Right lung (tissue), 5 donors: ENCODE data around the gene GRIK4. TPM values are rescaled to one million over a fixed set of nuclear protein-coding genes. Genes with fewer than 3 reads are reported as not detected.

Source experiments
- DNase-seq, 2 donors: peaks; one replicate each; pipeline ENCODE4 v3.0.0-alpha.2; 2013
- polyA plus RNA-seq, 5 donors: library from polyadenylated mRNA; unstranded; fragments of 120-200 nt; gene quantifications; one replicate each; pipeline versions ENCODE4 v1.2.1 to v1.2.3, GENCODE V29; 2013; ENCODE audit warnings: inconsistent platforms in 1 of 5, low replicate concordance in 1 of 5; ENCODE audit not compliant: insufficient read length in 5 of 5, insufficient read depth in 1 of 5

The GRIK4 gene
- polyA plus RNA-seq, 5 donors, result 6.3 to 10.2 (median 8.3) TPM

- no peak for DNase-seq
Observed at GRCh38 chr11:120634706-120635105, 123.2 kb downstream of the GRIK4 start.

GRCh38 chr11:120635136-120635810, 123.7 kb downstream of the GRIK4 start:
- DNase-seq, result no peak

- DNase-seq, result no peak
Observed at GRCh38 chr11:120637131-120637530, 125.6 kb downstream of the GRIK4 start.

GRCh38 chr11:120642196-120642894, 130.8 kb downstream of the GRIK4 start:
- DNase-seq, result no peak

GRCh38 chr11:120643284-120643683, 131.7 kb downstream of the GRIK4 start:
- no peak for DNase-seq

- DNase-seq, result no peak
Observed at GRCh38 chr11:120645639-120646038, 134.1 kb downstream of the GRIK4 start.

- no peak for DNase-seq
Observed at GRCh38 chr11:120646206-120646605, 134.7 kb downstream of the GRIK4 start.

GRCh38 chr11:120647681-120648080, 136.1 kb downstream of the GRIK4 start:
- DNase-seq, result no peak

GRCh38 chr11:120648771-120649170, 137.2 kb downstream of the GRIK4 start:
- DNase-seq, result peak in 1 of 2 donors; percentile 22

GRCh38 chr11:120649316-120649715, 137.8 kb downstream of the GRIK4 start:
- no peak for DNase-seq

- DNase-seq, result no peak
Observed at GRCh38 chr11:120651396-120651795, 139.8 kb downstream of the GRIK4 start.

- no peak for DNase-seq
Observed at GRCh38 chr11:120651836-120652235, 140.3 kb downstream of the GRIK4 start.

GRCh38 chr11:120652705-120653335, 141.3 kb downstream of the GRIK4 start:
- DNase-seq, result no peak

- DNase-seq, result no peak
Observed at GRCh38 chr11:120655589-120655988, 144.0 kb downstream of the GRIK4 start.

GRCh38 chr11:120657306-120658070, 145.9 kb downstream of the GRIK4 start:
- no peak for DNase-seq

GRCh38 chr11:120658071-120658423, 146.5 kb downstream of the GRIK4 start:
- no peak for DNase-seq

- DNase-seq, result no peak
Observed at GRCh38 chr11:120659076-120659475, 147.5 kb downstream of the GRIK4 start.

- no peak for DNase-seq
Observed at GRCh38 chr11:120660024-120660565, 148.5 kb downstream of the GRIK4 start.

GRCh38 chr11:120662071-120662676, 150.6 kb downstream of the GRIK4 start:
- no peak for DNase-seq

GRCh38 chr11:120663142-120663541, 151.6 kb downstream of the GRIK4 start:
- DNase-seq, result no peak

GRCh38 chr11:120666121-120666639, 154.6 kb downstream of the GRIK4 start:
- no peak for DNase-seq
